KG1 (cell line): ENCODE data around the gene LPO.
A peak's percentile ranks its signal among the peaks of the same experiment; 100 is the strongest.

Experiments
- DNase-seq: peaks from one replicate; lab custom pipeline; 2025; lab: John Stamatoyannopoulos, UW

Gene LPO

GRCh38 chr17:58303971-58304749, 65.8 kb downstream of the LPO start:
- DNase-seq = peak; percentile 45

- DNase-seq = no peak
These were observed 66.5 kb downstream of the LPO start for GRCh38 chr17:58304750-58305486.

GRCh38 chr17:58305626-58306025, 67.2 kb downstream of the LPO start:
- no peak for DNase-seq

- no peak for DNase-seq
These were observed 68.0 kb downstream of the LPO start for GRCh38 chr17:58306131-58306951.

- no peak for DNase-seq
These were observed 69.2 kb downstream of the LPO start for GRCh38 chr17:58307468-58308172.

- no peak for DNase-seq
These were observed 70.0 kb downstream of the LPO start for GRCh38 chr17:58308173-58308984.

- no peak for DNase-seq
These were observed 70.9 kb downstream of the LPO start for GRCh38 chr17:58308985-58309917.

GRCh38 chr17:58309918-58310259, 71.5 kb downstream of the LPO start:
- DNase-seq = no peak

GRCh38 chr17:58310511-58311428, 72.4 kb downstream of the LPO start:
- no peak for DNase-seq

GRCh38 chr17:58311429-58311894, 73.1 kb downstream of the LPO start:
- no peak for DNase-seq

GRCh38 chr17:58312021-58312630, 73.7 kb downstream of the LPO start:
- DNase-seq = no peak

GRCh38 chr17:58312829-58313228, 74.4 kb downstream of the LPO start:
- DNase-seq = no peak

GRCh38 chr17:58313815-58314705, 75.7 kb downstream of the LPO start:
- DNase-seq = no peak

GRCh38 chr17:58314706-58315015, 76.3 kb downstream of the LPO start:
- no peak for DNase-seq

GRCh38 chr17:58315281-58315711, 76.9 kb downstream of the LPO start:
- DNase-seq = no peak

GRCh38 chr17:58315750-58316149, 77.4 kb downstream of the LPO start:
- no peak for DNase-seq

- DNase-seq = no peak
These were observed 78.0 kb downstream of the LPO start for GRCh38 chr17:58316260-58316960.
